ENCODE results near the gene POMGNT2. TPM values are rescaled to one million over a fixed set of nuclear protein-coding genes. Genes with fewer than 3 reads are reported as not detected.

The POMGNT2 gene
- total and polyA plus RNA-seq, 2 of the 8 experiments (the other 6 are each of a cell fraction or from before 2014, with no cell fraction given), result 13.6 to 35.7 TPM

GRCh38 chr3:43132870-43133636 lies 27.2 kb upstream of the POMGNT2 start:
- no peak overlapping the region for H3K9ac ChIP-seq (replicated peaks in 1 of 4; ENCODE audit: extremely low read depth in 1 of 4, low read depth in 3 of 4, low read length in 3 of 4)
- no peak for TF ChIP-seq SIN3A (conservative IDR thresholded peaks at IDR 0.05 in 1 of 2, IDR thresholded peaks at IDR 0.05 in 1 of 2; ENCODE audit: low read depth in 1 of 2, low read length in 2 of 2)
- H4K20me1 ChIP-seq (replicated peaks in 1 of 2; ENCODE audit: control insufficient read depth in 1 of 2, insufficient read depth in 2 of 2, low read length in 2 of 2), result no peaks in the 10 kb centered on the region
- no peaks in the 10 kb centered on the region for H3K4me1 ChIP-seq (replicated peaks in 1 of 4; ENCODE audit: control insufficient read depth in 3 of 4, insufficient read depth in 4 of 4, low read length in 3 of 4)
- ChIA-PET CTCF (ENCODE audit: partially characterized antibody) (interaction anchor here (2.1 kb wide), 1 partner anchor 23 kb away, joined by 6 read pairs; no protein-coding TSS in a partner anchor), POLR2A (ENCODE audit: partially characterized antibody) (no interaction called here)
- H3K56ac ChIP-seq (replicated peaks; ENCODE audit: insufficient read length, low read depth, low read length), result no peak overlapping the region
- DNase-seq (ENCODE audit: low read depth in 1 of 2, low spot score in 2 of 2) (no peak), FAIRE-seq (no peak)
- WGBS, 2 experiments (ENCODE audit: extremely low coverage in 1 of 2, insufficient coverage in 1 of 2, insufficient read length in 1 of 2, insufficient replicate concordance in 2 of 2, low coverage in 1 of 2, low lambda C conversion rate in 2 of 2, missing lambda C conversion rate in 1 of 2), result 85% methylated on average over 7 of the region's 7 CpGs; no CpG with 5 or more reads in 1 of the 2 experiments
- H3K18ac ChIP-seq (ENCODE audit: extremely low read depth, low read length), result no peak overlapping the region
- no peaks in the 10 kb centered on the region for H3K23me2 ChIP-seq (ENCODE audit: low read depth, low read length)
- H3K27me3 ChIP-seq (replicated peaks in 1 of 4; ENCODE audit: control insufficient read depth in 3 of 4, extremely low read depth in 1 of 4, insufficient read depth in 3 of 4, low read length in 3 of 4), result no peaks in the 10 kb centered on the region
- H2BK15ac ChIP-seq (ENCODE audit: low read length), result no peak overlapping the region
- H2AK5ac ChIP-seq (ENCODE audit: low read depth, low read length), result no peak overlapping the region
- H4K91ac ChIP-seq (replicated peaks; ENCODE audit: insufficient read length, low read length), result no peak overlapping the region
- H4K8ac ChIP-seq (ENCODE audit: extremely low read depth, insufficient read depth, low read length), result no peak overlapping the region
- no peaks in the 10 kb centered on the region for H3K79me2 ChIP-seq (ENCODE audit: control insufficient read depth in 1 of 2, insufficient read depth in 2 of 2, low read length in 2 of 2)
- H3K27ac ChIP-seq (ENCODE audit: low read depth, low read length), result no peak overlapping the region
- no peak overlapping the region for H2AFZ ChIP-seq (ENCODE audit: low read length)
- H2BK120ac ChIP-seq (replicated peaks; ENCODE audit: low read depth, low read length), result no peak overlapping the region
- H3K4me2 ChIP-seq (ENCODE audit: insufficient read depth in 1 of 2, low read depth in 2 of 2, low read length in 2 of 2), result no peak overlapping the region
- no peak overlapping the region for H3K4me3 ChIP-seq (ENCODE audit: extremely low read depth in 1 of 4, insufficient read depth in 2 of 4, low read depth in 3 of 4, low read length in 4 of 4)
- H3K23ac ChIP-seq (ENCODE audit: insufficient read length), result no peak overlapping the region
- no peak overlapping the region for H2BK12ac ChIP-seq (ENCODE audit: low read depth, low read length)
- H2BK20ac ChIP-seq (ENCODE audit: low read length), result no peak overlapping the region
- no peak overlapping the region for H2BK5ac ChIP-seq (ENCODE audit: low read depth, low read length)
- no peak overlapping the region for H3K14ac ChIP-seq (ENCODE audit: insufficient read length)
- no peaks in the 10 kb centered on the region for H3K9me3 ChIP-seq (ENCODE audit: insufficient read depth in 2 of 2, low read depth in 1 of 2, low read length in 1 of 2)
- H3K79me1 ChIP-seq (ENCODE audit: low read depth, low read length), result no peaks in the 10 kb centered on the region
- no peaks in the 10 kb centered on the region for H3K36me3 ChIP-seq (ENCODE audit: control insufficient read depth in 2 of 4, insufficient read depth in 4 of 4, low read length in 3 of 4)
- H4K5ac ChIP-seq (ENCODE audit: insufficient read length, low read depth, low read length), result no peak overlapping the region
- H3K4ac ChIP-seq (replicated peaks; ENCODE audit: insufficient read length, low read depth, low read length), result no peak overlapping the region
